B cell (primary cell): ENCODE data around the gene FOSB.

Experiments
- CTCF ChIP-seq: fragments of 200-600 bp; IDR thresholded peaks from one replicate; pipeline ENCODE4 v1.8.0; 2022; ENCODE audit warnings: antibody characterized with exemption, mild to moderate bottlenecking
- EZH2 ChIP-seq: IDR thresholded peaks from 2 replicates; pipeline ENCODE4 v1.6.1; 2012; ENCODE audit warnings: borderline replicate concordance, low read depth, mild to moderate bottlenecking, moderate library complexity, low read length; ENCODE audit not compliant: insufficient read depth, poor library complexity, severe bottlenecking

GRCh38 chr19:45442408-45442777 lies 25.4 kb upstream of the FOSB start:
- TF ChIP-seq EZH2, result no peak
- no peak for TF ChIP-seq CTCF
